Measurements from ENCODE around the gene DYSF. TPM values are rescaled to one million over a fixed set of nuclear protein-coding genes. Genes with fewer than 3 reads are reported as not detected.

DYSF gene
- total and polyA plus RNA-seq, 7 donors = 38.3 to 208 (median 109) TPM

- no peaks in the 10 kb centered on the region for H3K36me3 ChIP-seq (ENCODE audit: insufficient read depth in 1 of 2, low read depth in 1 of 2)
- no peaks in the 10 kb centered on the region for H3K9me3 ChIP-seq
- peak; percentile 63 to 79 (median 76) for ATAC-seq
- no peaks in the 10 kb centered on the region for H3K27me3 ChIP-seq (ENCODE audit: insufficient read depth in 3 of 3, low read length in 2 of 3)
- peak; percentile 60 to 86 for DNase-seq
- H3K27ac ChIP-seq = peak overlapping the region; percentile 90
- H3K4me3 ChIP-seq = peak overlapping the region; percentile 75
- intact Hi-C loops (cut with DNase I) = no loop called here
- TF ChIP-seq CTCF (IDR thresholded peaks at IDR 0.05) = no peak
- 0 to 1% (median 0%) methylated on average over 60 to 78 of the region's 78 CpGs for WGBS, 3 donors
- H3K4me1 ChIP-seq = peaks cover 89% of the 10 kb centered on the region
These were observed 13.2 kb downstream of the DYSF start for GRCh38 chr2:71466301-71467179.

- ATAC-seq = no peak
- Histone ChIP-seq H3K4me1 (peaks cover 84% of the 10 kb centered on the region), H3K9me3 (no peaks in the 10 kb centered on the region), H3K4me3 (peak overlapping the region; percentile 75), H3K36me3 (ENCODE audit: insufficient read depth in 1 of 2, low read depth in 1 of 2) (peaks cover 0 to 6% of the 10 kb centered on the region in 2 donors), H3K27me3 (ENCODE audit: insufficient read depth in 3 of 3, low read length in 2 of 3) (no peaks in the 10 kb centered on the region), H3K27ac (peak overlapping the region; percentile 90)
- intact Hi-C loops (cut with DNase I) = no loop called here
- 22 to 29% (median 27%) methylated on average over 7 of the region's 7 CpGs for WGBS, 3 donors
- TF ChIP-seq CTCF (IDR thresholded peaks at IDR 0.05) = no peak
- no peak for DNase-seq
These were observed 13.9 kb downstream of the DYSF start for GRCh38 chr2:71467180-71467815.

- H3K27ac ChIP-seq = peak overlapping the region; percentile 90
These were observed 15.1 kb downstream of the DYSF start for GRCh38 chr2:71468279-71469015.

More at GRCh38 chr2:71468279-71469015, 15.1 kb downstream of the DYSF start:
- Histone ChIP-seq H3K4me1 (peaks cover 82% of the 10 kb centered on the region), H3K27me3 (ENCODE audit: insufficient read depth in 3 of 3, low read length in 2 of 3) (no peaks in the 10 kb centered on the region), H3K9me3 (no peaks in the 10 kb centered on the region), H3K4me3 (peak overlapping the region; percentile 75), H3K36me3 (ENCODE audit: insufficient read depth in 1 of 2, low read depth in 1 of 2) (peaks cover 0 to 10% of the 10 kb centered on the region in 2 donors)
- ATAC-seq (no peak), DNase-seq (no peak)
- intact Hi-C loops (cut with DNase I) = no loop called here
- TF ChIP-seq CTCF (IDR thresholded peaks at IDR 0.05) = no peak
- 49 to 73% (median 59%) methylated on average over 11 of the region's 11 CpGs for WGBS, 3 donors

Measured in psoas muscle (tissue), 8 donors.